NB4 (cell line): ENCODE results near the gene TRAP1.

Experiments used
- MYC ChIP-seq: IDR thresholded peaks from 2 replicates; pipeline ENCODE4 v1.6.1; 2011; ENCODE audit warnings: low read depth, low read length
- POLR2A ChIP-seq: IDR thresholded peaks from 2 replicates; pipeline ENCODE4 v1.6.1; 2011; ENCODE audit warnings: mild to moderate bottlenecking; ENCODE audit not compliant: insufficient read length; ENCODE audit errors: extremely low read depth
- TF ChIP-seq, protein P1 (sequence below): IDR thresholded peaks from one replicate; pipeline ENCODE4 v1.5.1; 2012; ENCODE audit warnings: low read depth, low read length
- TF ChIP-seq, protein P2 (sequence below): IDR thresholded peaks from 2 replicates; pipeline ENCODE4 v1.6.1; 2011; ENCODE audit warnings: low read depth, low read length

DNA sequence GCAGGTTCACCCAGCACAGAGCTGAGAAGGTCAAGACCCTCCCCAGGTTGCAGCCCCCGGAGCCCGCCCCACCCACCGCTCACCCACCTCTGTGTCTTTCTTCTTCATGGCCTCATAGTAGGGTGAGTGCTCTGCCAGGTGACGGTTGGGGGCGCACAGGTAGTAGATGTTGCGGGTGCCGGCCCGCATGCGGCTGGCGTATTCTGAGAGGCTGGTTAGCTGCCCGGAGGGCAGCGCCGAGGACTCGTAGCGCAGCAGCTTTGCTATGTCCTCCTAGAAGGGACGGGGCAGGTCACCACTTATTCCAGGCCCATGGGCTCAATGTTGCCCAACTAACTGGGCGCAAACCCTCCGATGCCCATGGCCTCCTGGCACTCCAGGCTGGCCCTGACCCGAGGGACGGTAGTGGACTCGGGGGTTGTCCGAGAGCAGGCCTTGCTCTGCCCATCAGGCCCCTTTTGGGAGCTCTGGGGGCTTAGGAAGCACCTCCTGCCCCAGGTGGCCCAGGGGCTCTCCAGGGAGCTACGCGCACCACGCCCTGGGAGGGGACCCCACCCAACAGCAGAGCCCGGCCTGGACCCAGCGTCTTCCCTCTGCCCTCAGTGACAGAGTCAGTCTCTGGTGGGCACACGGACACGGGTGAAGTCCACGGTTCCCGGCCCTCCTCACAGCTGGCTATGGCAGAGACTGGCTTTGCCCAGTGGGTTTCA lies 53.0 kb downstream of the TRAP1 start:
- TF ChIP-seq, protein P1, sequence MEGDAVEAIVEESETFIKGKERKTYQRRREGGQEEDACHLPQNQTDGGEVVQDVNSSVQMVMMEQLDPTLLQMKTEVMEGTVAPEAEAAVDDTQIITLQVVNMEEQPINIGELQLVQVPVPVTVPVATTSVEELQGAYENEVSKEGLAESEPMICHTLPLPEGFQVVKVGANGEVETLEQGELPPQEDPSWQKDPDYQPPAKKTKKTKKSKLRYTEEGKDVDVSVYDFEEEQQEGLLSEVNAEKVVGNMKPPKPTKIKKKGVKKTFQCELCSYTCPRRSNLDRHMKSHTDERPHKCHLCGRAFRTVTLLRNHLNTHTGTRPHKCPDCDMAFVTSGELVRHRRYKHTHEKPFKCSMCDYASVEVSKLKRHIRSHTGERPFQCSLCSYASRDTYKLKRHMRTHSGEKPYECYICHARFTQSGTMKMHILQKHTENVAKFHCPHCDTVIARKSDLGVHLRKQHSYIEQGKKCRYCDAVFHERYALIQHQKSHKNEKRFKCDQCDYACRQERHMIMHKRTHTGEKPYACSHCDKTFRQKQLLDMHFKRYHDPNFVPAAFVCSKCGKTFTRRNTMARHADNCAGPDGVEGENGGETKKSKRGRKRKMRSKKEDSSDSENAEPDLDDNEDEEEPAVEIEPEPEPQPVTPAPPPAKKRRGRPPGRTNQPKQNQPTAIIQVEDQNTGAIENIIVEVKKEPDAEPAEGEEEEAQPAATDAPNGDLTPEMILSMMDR = no peak
- TF ChIP-seq, protein P2, sequence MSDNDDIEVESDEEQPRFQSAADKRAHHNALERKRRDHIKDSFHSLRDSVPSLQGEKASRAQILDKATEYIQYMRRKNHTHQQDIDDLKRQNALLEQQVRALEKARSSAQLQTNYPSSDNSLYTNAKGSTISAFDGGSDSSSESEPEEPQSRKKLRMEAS = no peak
- TF ChIP-seq POLR2A (no peak), MYC (no peak)
